Right lobe of liver (tissue), 6 donors: ENCODE data around the gene ARHGAP44. TPM values are rescaled to one million over a fixed set of nuclear protein-coding genes. Genes with fewer than 3 reads are reported as not detected.

Source experiments
- ATAC-seq, 4 donors: fragments of 200-7000 bp; cut with Tn5 transposase; one replicate each; pipeline ENCODE4 v1.9.1; 2020; ENCODE audit warnings: mild to moderate bottlenecking in 4 of 4, moderate library complexity in 4 of 4
- DNase-seq, 3 donors: peaks; one replicate each; pipeline ENCODE4 v3.0.0-alpha.2; 2020
- H3K27ac ChIP-seq, 3 donors: fragments of 200-600 bp; one replicate each; pipeline ENCODE4 v1.8.0; 2022
- H3K27me3 ChIP-seq, 2 donors: fragments of 200-600 bp; one replicate each; pipeline ENCODE4 v1.8.0; 2022
- H3K36me3 ChIP-seq, 4 donors: fragments of 200-600 bp; sonication (generic) in 1 of 4; one replicate each; pipeline versions ENCODE4 v1.5.1 to v1.8.0; 2017 to 2022; ENCODE audit warnings: control low read depth in 1 of 4
- H3K4me1 ChIP-seq, 4 donors: fragments of 200-600 bp; sonication (generic) in 1 of 4; one replicate each; pipeline versions ENCODE4 v1.5.1 to v1.8.0; 2017 to 2022; ENCODE audit warnings: control low read depth in 1 of 4
- H3K4me3 ChIP-seq, 3 donors: fragments of 200-600 bp; one replicate each; pipeline ENCODE4 v1.8.0; 2022
- H3K9me3 ChIP-seq, 4 donors: fragments of 200-600 bp; sonication (generic) in 1 of 4; one replicate each; pipeline versions ENCODE4 v1.5.1 to v1.8.0; 2017 to 2022; ENCODE audit warnings: control low read depth in 1 of 4
- POLR2A ChIP-seq: fragments of 450-650 bp; IDR thresholded peaks from one replicate; pipeline ENCODE4 v1.6.1; 2017; ENCODE audit warnings: antibody characterized with exemption, mild to moderate bottlenecking
- WGBS: methylation state at CpG from one replicate; pipeline ENCODE4 v1.1.6; 2018; ENCODE audit warnings: low coverage, low lambda C conversion rate; ENCODE audit not compliant: insufficient coverage; ENCODE audit errors: missing lambda C conversion rate; 5-methylcytosine and 5-hydroxymethylcytosine counted together
- intact Hi-C, 2 donors: fragments of 100-400 bp; cut with DNase I; formaldehyde crosslinking; loops; one replicate each; pipeline versions ENCODE4 v1.11.2 to v1.14.1; 2022
- total RNA-seq, 6 experiments: library from RNA; depleted of rRNA in 2 of 6; stranded (reverse); fragments of >200 nt in 2 of 6; fragmentation: NEBNext Ultra II Directional in 3 of 6; extraction: Animal tissue kit (Norgen Biotek cat#: 25700) in 3 of 6; gene quantifications; one replicate each; pipeline versions ENCODE4 v1.1.0 to v1.2.4, GENCODE V29; 2016 to 2023
- TF ChIP-seq, protein P1 (sequence below), 4 donors: fragments of 200-600 bp in 3 of 4; fragments of 450-650 bp in 1 of 4; IDR thresholded peaks; one replicate each; pipeline versions ENCODE4 v1.5.1 to v1.8.0; 2016 to 2022; ENCODE audit warnings: antibody characterized with exemption in 4 of 4, mild to moderate bottlenecking in 2 of 4
- donor health status: DM: no; HTN: yes; CAD: no.
- donor health status: DM: no; HTN: no; CAD: no.
- donor health status: DM: no; HTN: no; CAD: no.
- donor health status: DM: no; HTN: yes; CAD: no.
- donor health status: DM: no; HTN: yes; CAD: no.

ARHGAP44 gene
- total RNA-seq, 6 experiments from 2014 or later = 0.49 to 1.1 (median 0.63) TPM

DNA sequence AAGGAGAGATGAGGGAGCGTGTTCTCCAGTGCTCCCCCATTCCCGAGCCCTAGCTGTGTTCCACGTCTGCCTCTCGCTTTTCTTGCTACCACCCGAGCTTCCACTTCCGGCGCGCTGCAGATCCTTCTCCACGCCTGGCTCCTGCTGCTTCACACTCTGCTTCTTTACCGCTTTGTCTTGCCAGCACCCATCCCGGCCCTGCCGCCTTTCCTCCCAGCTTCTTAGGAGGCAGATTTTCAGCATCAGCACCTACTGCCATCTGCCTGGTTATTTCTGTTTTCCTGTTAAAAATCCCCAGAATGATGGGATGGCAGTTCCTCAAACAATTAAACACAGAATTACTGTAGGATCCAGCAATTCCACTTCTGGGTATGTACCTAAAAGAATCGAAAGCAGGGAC, 163.9 kb downstream of the ARHGAP44 start:
- H3K4me3 ChIP-seq = no peak overlapping the region
- no peaks in the 10 kb centered on the region for H3K9me3 ChIP-seq
- intact Hi-C loops = no loop called here
- H3K36me3 ChIP-seq = no peaks in the 10 kb centered on the region
- no peaks in the 10 kb centered on the region for H3K4me1 ChIP-seq
- H3K27ac ChIP-seq = no peak overlapping the region
- DNase-seq (no peak), ATAC-seq (no peak)
- H3K27me3 ChIP-seq = no peaks in the 10 kb centered on the region
- WGBS = 96% methylated on average over 9 of the region's 13 CpGs
- no peak for TF ChIP-seq POLR2A

DNA sequence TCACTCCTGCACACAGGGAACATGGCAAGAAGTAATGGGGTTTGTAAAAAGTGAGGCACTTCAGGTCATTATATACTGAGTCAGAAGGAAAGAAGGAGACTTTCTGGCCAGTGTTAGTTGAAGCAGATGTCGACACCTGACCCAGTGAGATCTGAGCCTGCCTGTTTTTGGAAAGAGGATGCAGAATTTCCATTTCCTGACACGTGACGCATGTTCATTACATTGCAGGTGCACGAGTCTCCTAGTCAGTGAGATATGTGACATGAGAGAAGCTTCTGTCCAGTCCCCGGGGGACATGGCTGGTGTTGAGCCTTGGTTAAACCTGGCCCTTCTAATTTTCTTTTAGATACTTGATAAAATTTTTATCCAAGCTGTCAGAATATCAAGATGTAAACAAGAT, 166.2 kb downstream of the ARHGAP44 start:
- no peak for ATAC-seq
- Histone ChIP-seq H3K36me3 (no peaks in the 10 kb centered on the region), H3K4me3 (no peak overlapping the region), H3K9me3 (no peaks in the 10 kb centered on the region), H3K27ac (no peak overlapping the region), H3K4me1 (no peaks in the 10 kb centered on the region), H3K27me3 (no peaks in the 10 kb centered on the region)
- no peak for DNase-seq
- intact Hi-C loops = no loop called here
- 33% methylated on average over 1 of the region's 5 CpGs for WGBS
- no peak for TF ChIP-seq POLR2A
- TF ChIP-seq, protein P1, sequence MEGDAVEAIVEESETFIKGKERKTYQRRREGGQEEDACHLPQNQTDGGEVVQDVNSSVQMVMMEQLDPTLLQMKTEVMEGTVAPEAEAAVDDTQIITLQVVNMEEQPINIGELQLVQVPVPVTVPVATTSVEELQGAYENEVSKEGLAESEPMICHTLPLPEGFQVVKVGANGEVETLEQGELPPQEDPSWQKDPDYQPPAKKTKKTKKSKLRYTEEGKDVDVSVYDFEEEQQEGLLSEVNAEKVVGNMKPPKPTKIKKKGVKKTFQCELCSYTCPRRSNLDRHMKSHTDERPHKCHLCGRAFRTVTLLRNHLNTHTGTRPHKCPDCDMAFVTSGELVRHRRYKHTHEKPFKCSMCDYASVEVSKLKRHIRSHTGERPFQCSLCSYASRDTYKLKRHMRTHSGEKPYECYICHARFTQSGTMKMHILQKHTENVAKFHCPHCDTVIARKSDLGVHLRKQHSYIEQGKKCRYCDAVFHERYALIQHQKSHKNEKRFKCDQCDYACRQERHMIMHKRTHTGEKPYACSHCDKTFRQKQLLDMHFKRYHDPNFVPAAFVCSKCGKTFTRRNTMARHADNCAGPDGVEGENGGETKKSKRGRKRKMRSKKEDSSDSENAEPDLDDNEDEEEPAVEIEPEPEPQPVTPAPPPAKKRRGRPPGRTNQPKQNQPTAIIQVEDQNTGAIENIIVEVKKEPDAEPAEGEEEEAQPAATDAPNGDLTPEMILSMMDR (IDR thresholded peaks at IDR 0.05) = no peak

DNA sequence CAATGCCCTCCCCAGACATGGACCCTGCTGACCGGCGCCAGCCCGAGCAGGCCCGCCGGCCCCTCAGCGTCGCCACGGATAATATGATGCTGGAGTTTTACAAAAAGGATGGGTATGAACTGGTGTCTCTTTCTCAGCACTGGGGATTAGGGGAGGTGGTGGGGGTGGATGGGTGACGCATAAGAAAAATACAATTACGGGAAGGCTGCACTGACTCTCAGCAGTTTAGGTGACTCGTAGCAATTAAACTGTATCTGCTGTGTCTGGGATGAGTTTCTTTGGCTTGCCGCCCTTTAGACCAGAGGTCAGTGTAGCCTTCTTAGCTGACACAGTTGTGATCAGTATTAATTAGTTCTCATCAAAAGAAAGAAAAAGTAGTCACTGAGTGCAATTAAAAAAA, 169.5 kb downstream of the ARHGAP44 start:
- DNase-seq (no peak), ATAC-seq (no peak)
- Histone ChIP-seq H3K27me3 (no peaks in the 10 kb centered on the region), H3K36me3 (no peaks in the 10 kb centered on the region), H3K4me1 (peaks cover 0 to 4% (median 0%) of the 10 kb centered on the region in 4 donors), H3K27ac (no peak overlapping the region), H3K4me3 (no peak overlapping the region), H3K9me3 (no peaks in the 10 kb centered on the region)
- 91% methylated on average over 6 of the region's 12 CpGs for WGBS
- intact Hi-C loops = no loop called here
- no peak for TF ChIP-seq POLR2A

DNA sequence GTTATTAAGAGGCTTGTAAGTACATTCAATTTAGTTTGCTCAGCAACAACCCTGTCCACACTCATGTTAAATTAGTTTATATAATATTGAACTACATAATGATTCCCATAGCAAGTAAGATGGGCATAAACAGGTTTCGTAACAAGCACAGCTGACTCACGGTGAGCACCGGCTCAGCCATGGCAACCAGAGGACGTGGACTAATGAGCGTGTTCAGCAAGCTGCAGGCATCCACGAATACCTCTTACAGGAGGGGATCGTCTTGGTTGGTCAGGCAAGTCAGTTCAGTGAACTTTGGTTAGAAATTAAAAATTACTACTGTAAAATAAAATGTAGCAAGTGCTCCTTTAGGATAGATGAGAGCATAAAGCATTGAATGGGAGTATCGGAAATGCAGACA, 170.1 kb downstream of the ARHGAP44 start:
- DNase-seq (no peak), ATAC-seq (no peak)
- Histone ChIP-seq H3K27me3 (no peaks in the 10 kb centered on the region), H3K27ac (no peak overlapping the region), H3K36me3 (no peaks in the 10 kb centered on the region), H3K9me3 (no peaks in the 10 kb centered on the region), H3K4me1 (peaks cover 0 to 7% (median 0%) of the 10 kb centered on the region in 4 donors), H3K4me3 (no peak overlapping the region)
- intact Hi-C loops = no loop called here
- TF ChIP-seq, protein P1 (IDR thresholded peaks at IDR 0.05) = no peak
- 83% methylated on average over 8 of the region's 8 CpGs for WGBS

DNA sequence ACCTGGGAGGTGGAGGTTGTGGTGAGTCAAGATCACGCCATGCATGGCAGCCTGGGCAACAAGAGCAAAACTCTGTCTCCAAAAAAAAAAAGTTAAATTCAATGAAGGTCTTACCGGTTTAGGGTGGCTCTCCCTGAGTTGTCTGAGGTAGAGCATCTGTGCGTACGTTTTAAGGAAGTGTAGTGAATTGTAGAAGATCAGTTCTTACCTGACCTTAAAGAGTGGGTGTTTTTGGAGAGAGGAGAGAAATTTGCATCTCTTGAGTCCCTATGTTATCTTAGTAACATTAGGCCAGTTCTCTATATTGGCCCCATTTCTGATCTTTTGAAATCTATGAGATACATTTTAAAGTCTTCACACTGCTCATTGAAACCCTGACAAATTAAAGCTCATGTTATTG, 172.4 kb downstream of the ARHGAP44 start:
- ATAC-seq = no peak
- no peak for TF ChIP-seq POLR2A
- TF ChIP-seq, protein P1 (IDR thresholded peaks at IDR 0.05) = no peak
- H3K27ac ChIP-seq = no peak overlapping the region
- WGBS = 87% methylated on average over 4 of the region's 4 CpGs
- H3K4me3 ChIP-seq = no peak overlapping the region
- intact Hi-C loops = no loop called here
- H3K9me3 ChIP-seq = no peaks in the 10 kb centered on the region
- peaks cover 0 to 7% (median 0%) of the 10 kb centered on the region in 4 donors for H3K4me1 ChIP-seq
- no peak for DNase-seq
- no peaks in the 10 kb centered on the region for H3K27me3 ChIP-seq
- no peaks in the 10 kb centered on the region for H3K36me3 ChIP-seq

DNA sequence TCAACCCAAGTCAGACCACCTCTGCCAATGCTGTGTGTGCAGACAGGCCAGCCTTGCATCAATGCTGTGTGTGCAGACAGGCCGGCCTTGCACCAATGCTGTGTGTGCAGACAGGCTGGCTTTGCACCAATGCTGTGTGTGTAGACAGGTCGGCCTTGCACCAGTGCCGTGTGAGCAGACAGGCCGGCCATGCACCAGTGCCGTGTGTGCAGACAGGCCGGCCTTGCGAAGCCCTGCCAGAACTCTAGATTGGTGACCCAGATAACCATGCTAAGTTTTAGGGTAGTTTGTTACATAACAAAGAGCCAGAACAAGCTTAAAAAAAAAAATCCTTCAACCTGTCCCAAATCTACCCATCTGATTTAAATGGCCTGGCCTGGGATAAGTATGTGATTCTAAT, 174.2 kb downstream of the ARHGAP44 start:
- 60% methylated on average over 2 of the region's 7 CpGs for WGBS
- TF ChIP-seq POLR2A = no peak
- TF ChIP-seq, protein P1 (IDR thresholded peaks at IDR 0.05) = no peak
- H3K27me3 ChIP-seq = no peaks in the 10 kb centered on the region
- DNase-seq (peak in 1 of 3 donors; percentile 62), ATAC-seq (peak in 3 of 4 donors; percentile 52 to 77 (median 64))
- H3K4me3 ChIP-seq = no peak overlapping the region
- no peaks in the 10 kb centered on the region for H3K9me3 ChIP-seq
- H3K27ac ChIP-seq = no peak overlapping the region
- intact Hi-C loops = no loop called here
- H3K36me3 ChIP-seq = no peaks in the 10 kb centered on the region
- H3K4me1 ChIP-seq = peaks cover 0 to 7% (median 0%) of the 10 kb centered on the region in 4 donors
